Osteoblast (primary cell): ENCODE data around the gene STPG4. TPM values are rescaled to one million over a fixed set of nuclear protein-coding genes. Genes with fewer than 3 reads are reported as not detected.
"Not testable (repeated sequence)": the region's sequence is repeated elsewhere in the genome, so short reads cannot be mapped to it uniquely, and the experiment has no call there.

Experiments used
- DNase-seq: peaks from one replicate; pipeline ENCODE4 v3.0.0; 2011; ENCODE audit warnings: low spot score, mixed read lengths; ENCODE audit not compliant: insufficient read length; ENCODE audit errors: missing footprints
- H2AFZ ChIP-seq: 2 replicates; pipeline ENCODE4 v1.6.0; 2011; ENCODE audit warnings: mild to moderate bottlenecking, low read length
- H3K27ac ChIP-seq: 2 replicates; pipeline ENCODE4 v1.5.1; 2011; ENCODE audit warnings: mild to moderate bottlenecking, low read depth, low read length, moderate library complexity
- H3K27me3 ChIP-seq: 2 replicates; pipeline ENCODE4 v1.6.0; 2012; ENCODE audit warnings: mild to moderate bottlenecking, control low read depth, inconsistent platforms, low read length, moderate library complexity; ENCODE audit not compliant: insufficient read depth
- H3K36me3 ChIP-seq: 2 replicates; pipeline ENCODE4 v1.5.1; 2011; ENCODE audit warnings: mild to moderate bottlenecking, low read length, control low read depth, moderate library complexity; ENCODE audit not compliant: insufficient read depth
- H3K4me1 ChIP-seq: 2 replicates; pipeline ENCODE4 v1.5.1; 2011; ENCODE audit warnings: mild to moderate bottlenecking, low read length, control low read depth, moderate library complexity; ENCODE audit not compliant: insufficient read depth
- H3K4me2 ChIP-seq: 2 replicates; pipeline ENCODE4 v1.6.0; 2011; ENCODE audit warnings: mild to moderate bottlenecking, low read length; ENCODE audit not compliant: insufficient read depth
- H3K4me3 ChIP-seq: fragments of 200-600 bp; sonication (generic); 3 replicates; pipeline ENCODE4 v1.5.1; 2012; ENCODE audit warnings: mild to moderate bottlenecking, low read length, inconsistent platforms; ENCODE audit not compliant: insufficient read depth
- H3K79me2 ChIP-seq: 2 replicates; pipeline ENCODE4 v1.6.0; 2012; ENCODE audit warnings: mild to moderate bottlenecking, low read length, control low read depth, inconsistent platforms; ENCODE audit not compliant: insufficient read depth
- H3K9me3 ChIP-seq: 2 replicates; pipeline ENCODE4 v1.5.1; 2011; ENCODE audit warnings: low read depth, low read length, control low read depth
- H4K20me1 ChIP-seq: 2 replicates; pipeline ENCODE4 v1.6.0; 2012; ENCODE audit warnings: mild to moderate bottlenecking, low read length, control low read depth; ENCODE audit not compliant: insufficient read depth
- CTCF ChIP-seq: IDR thresholded peaks from 2 replicates; pipeline ENCODE4 v1.5.1; 2011; ENCODE audit warnings: mild to moderate bottlenecking, low read depth, low read length, moderate library complexity; ENCODE audit errors: extremely low read depth
- total RNA-seq: library from RNA; depleted of rRNA; stranded (reverse); fragments of >200 nt; gene quantifications from 2 replicates; pipeline ENCODE4 v1.2.3, GENCODE V29; 2012

The STPG4 gene
- total RNA-seq, 1 donor: 0.72 TPM

GRCh38 chr2:47127862-47128543 lies 27.1 kb downstream of the STPG4 start:
- Histone ChIP-seq H3K27ac (no peak overlapping the region), H3K9me3 (no peaks in the 10 kb centered on the region), H3K4me3 (no peak overlapping the region), H3K36me3 (no peaks in the 10 kb centered on the region), H3K79me2 (no peaks in the 10 kb centered on the region), H3K4me2 (no peak overlapping the region), H3K27me3 (no peaks in the 10 kb centered on the region), H2AFZ (no peak overlapping the region), H4K20me1 (no peaks in the 10 kb centered on the region), H3K4me1 (no peaks in the 10 kb centered on the region)
- DNase-seq: no peak
- TF ChIP-seq CTCF: no peak

GRCh38 chr2:47126783-47127182 lies 28.3 kb downstream of the STPG4 start:
- TF ChIP-seq CTCF: no peak
- no peak for DNase-seq
- Histone ChIP-seq H3K9me3 (peaks cover under 1% of the 10 kb centered on the region), H2AFZ (no peak overlapping the region), H3K36me3 (no peaks in the 10 kb centered on the region), H3K4me2 (no peak overlapping the region), H3K4me1 (peaks cover under 1% of the 10 kb centered on the region), H3K4me3 (no peak overlapping the region), H3K27ac (no peak overlapping the region), H4K20me1 (no peaks in the 10 kb centered on the region), H3K79me2 (no peaks in the 10 kb centered on the region), H3K27me3 (no peaks in the 10 kb centered on the region)

- not testable (repeated sequence) for H3K4me2 ChIP-seq, H3K79me2 ChIP-seq, H3K36me3 ChIP-seq, H4K20me1 ChIP-seq, H3K27me3 ChIP-seq, H3K4me3 ChIP-seq, DNase-seq, H2AFZ ChIP-seq, H3K27ac ChIP-seq, H3K9me3 ChIP-seq
- H3K4me1 ChIP-seq: peaks cover 12% of the 10 kb centered on the region
Measured at GRCh38 chr2:47124740-47125139, 30.4 kb downstream of the STPG4 start.

GRCh38 chr2:47120424-47120823 lies 34.7 kb downstream of the STPG4 start:
- not testable (repeated sequence) for H3K4me2 ChIP-seq, H4K20me1 ChIP-seq, H3K36me3 ChIP-seq, H2AFZ ChIP-seq, H3K27me3 ChIP-seq, DNase-seq, H3K9me3 ChIP-seq, H3K4me3 ChIP-seq, H3K79me2 ChIP-seq
- H3K27ac ChIP-seq: peak overlapping the region; percentile 44
- H3K4me1 ChIP-seq: peaks cover 26% of the 10 kb centered on the region

GRCh38 chr2:47119001-47119400 lies 36.1 kb downstream of the STPG4 start:
- TF ChIP-seq CTCF: no peak
- no peaks in the 10 kb centered on the region for H4K20me1 ChIP-seq
- peak overlapping the region; percentile 28 for H3K4me2 ChIP-seq
- peak overlapping the region; percentile 56 for H3K27ac ChIP-seq
- H3K27me3 ChIP-seq: no peaks in the 10 kb centered on the region
- no peak overlapping the region for H3K4me3 ChIP-seq
- H3K79me2 ChIP-seq: no peaks in the 10 kb centered on the region
- peak; percentile 81 for DNase-seq
- no peak overlapping the region for H2AFZ ChIP-seq
- H3K36me3 ChIP-seq: no peaks in the 10 kb centered on the region
- peaks cover 26% of the 10 kb centered on the region for H3K4me1 ChIP-seq
- peaks cover 3% of the 10 kb centered on the region for H3K9me3 ChIP-seq
